Osteocyte (in vitro differentiated cells): ENCODE data around the gene CTXND1. TPM values are rescaled to one million over a fixed set of nuclear protein-coding genes. Genes with fewer than 3 reads are reported as not detected.

Source experiments
- DNase-seq: peaks from one replicate; pipeline ENCODE4 v3.0.0; 2021; ENCODE audit warnings: mixed read lengths; ENCODE audit not compliant: unreplicated experiment; ENCODE audit errors: extremely low spot score
- H3K27ac Mint-ChIP-seq: one replicate; pipeline ENCODE4 v1.8.0; 2021; ENCODE audit warnings: mild to moderate bottlenecking, mixed read lengths; ENCODE audit not compliant: unreplicated experiment
- H3K27me3 Mint-ChIP-seq: one replicate; pipeline ENCODE4 v1.8.0; 2021; ENCODE audit warnings: mixed read lengths; ENCODE audit not compliant: unreplicated experiment
- H3K36me3 Mint-ChIP-seq: one replicate; pipeline ENCODE4 v1.8.0; 2021; ENCODE audit warnings: mixed read lengths; ENCODE audit not compliant: unreplicated experiment
- H3K4me1 Mint-ChIP-seq: one replicate; pipeline ENCODE4 v1.8.0; 2021; ENCODE audit warnings: mixed read lengths; ENCODE audit not compliant: unreplicated experiment
- H3K4me3 Mint-ChIP-seq: one replicate; pipeline ENCODE4 v1.8.0; 2021; ENCODE audit warnings: mild to moderate bottlenecking, moderate library complexity, mixed read lengths; ENCODE audit not compliant: unreplicated experiment
- H3K9me3 Mint-ChIP-seq: one replicate; pipeline ENCODE4 v1.8.0; 2021; ENCODE audit warnings: mixed read lengths; ENCODE audit not compliant: unreplicated experiment
- CTCF ChIP-seq: fragments of 200-600 bp; sonication (generic); IDR thresholded peaks from 2 replicates; pipeline ENCODE4 v1.5.0; 2021; ENCODE audit warnings: antibody characterized with exemption, mild to moderate bottlenecking, moderate library complexity
- total RNA-seq: library from RNA; stranded (reverse); gene quantifications from 2 replicates; pipeline ENCODE4 v1.2.1, GENCODE V29; 2021

Gene CTXND1
- total RNA-seq, 1 donor from 2014 or later, result 0.24 TPM

- Mint-ChIP-seq H3K36me3 (peaks cover 4% of the 10 kb centered on the region), H3K27me3 (peaks cover 16% of the 10 kb centered on the region), H3K27ac (no peak overlapping the region), H3K9me3 (no peaks in the 10 kb centered on the region), H3K4me1 (no peaks in the 10 kb centered on the region), H3K4me3 (no peak overlapping the region)
- DNase-seq, result no peak
- no peak for TF ChIP-seq CTCF
Observed at GRCh38 chr15:80191897-80192595, 60.0 kb downstream of the CTXND1 start.

GRCh38 chr15:80191198-80191597 lies 60.8 kb downstream of the CTXND1 start:
- no peak for TF ChIP-seq CTCF
- Mint-ChIP-seq H3K4me3 (no peak overlapping the region), H3K4me1 (no peaks in the 10 kb centered on the region), H3K9me3 (no peaks in the 10 kb centered on the region), H3K27me3 (peaks cover 12% of the 10 kb centered on the region), H3K36me3 (peaks cover 11% of the 10 kb centered on the region), H3K27ac (no peak overlapping the region)
- DNase-seq, result no peak

- H3K27ac Mint-ChIP-seq, result no peak overlapping the region
- no peaks in the 10 kb centered on the region for H3K9me3 Mint-ChIP-seq
- H3K4me1 Mint-ChIP-seq, result no peaks in the 10 kb centered on the region
- TF ChIP-seq CTCF, result no peak
- peaks cover 13% of the 10 kb centered on the region for H3K36me3 Mint-ChIP-seq
- no peak overlapping the region for H3K4me3 Mint-ChIP-seq
- DNase-seq, result no peak
- H3K27me3 Mint-ChIP-seq, result no peaks in the 10 kb centered on the region
Observed at GRCh38 chr15:80188251-80188650, 63.8 kb downstream of the CTXND1 start.

DNA sequence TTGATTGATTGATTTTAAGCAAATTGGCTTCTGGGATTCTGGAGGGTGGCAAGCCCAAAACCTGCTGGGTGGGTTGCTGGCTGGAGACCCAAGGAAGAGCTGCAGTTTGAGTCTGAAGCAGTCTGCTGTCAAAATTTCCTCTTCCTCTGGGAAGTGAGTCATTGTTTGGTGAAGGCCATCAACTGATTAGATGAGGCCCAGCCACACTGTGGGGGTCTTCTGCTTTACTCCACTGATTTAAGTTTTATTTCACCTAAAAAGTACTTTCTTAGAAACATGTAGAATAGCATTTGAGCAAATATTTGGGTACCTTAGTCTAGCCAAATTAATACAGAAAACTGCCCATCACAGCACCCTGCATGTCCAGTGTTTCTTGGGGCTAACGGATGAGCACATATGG lies 65.4 kb downstream of the CTXND1 start:
- no peaks in the 10 kb centered on the region for H3K27me3 Mint-ChIP-seq
- peaks cover 13% of the 10 kb centered on the region for H3K36me3 Mint-ChIP-seq
- no peaks in the 10 kb centered on the region for H3K4me1 Mint-ChIP-seq
- no peaks in the 10 kb centered on the region for H3K9me3 Mint-ChIP-seq
- no peak overlapping the region for H3K4me3 Mint-ChIP-seq
- H3K27ac Mint-ChIP-seq, result no peak overlapping the region
- no peak for TF ChIP-seq CTCF
- no peak for DNase-seq

DNA sequence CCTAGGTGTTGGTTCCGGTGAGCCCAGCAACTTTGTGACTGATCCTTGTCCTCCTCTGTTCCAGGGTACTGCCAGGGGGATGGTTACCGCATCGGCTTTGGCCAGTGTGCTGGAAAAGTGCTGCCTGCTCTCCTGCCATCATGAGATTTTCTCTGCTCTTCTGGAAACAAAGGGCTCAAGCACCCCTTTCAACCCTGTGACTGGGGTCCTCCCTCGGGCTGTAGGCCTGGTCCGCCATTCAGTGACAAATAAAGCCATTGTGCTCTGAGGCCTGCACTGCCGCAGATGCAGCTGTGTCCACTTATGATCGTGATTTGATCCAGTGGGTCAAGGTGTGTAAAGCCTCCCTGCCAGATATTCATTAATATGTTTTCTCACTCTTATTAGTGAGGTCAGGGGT lies 65.9 kb downstream of the CTXND1 start:
- Mint-ChIP-seq H3K4me1 (no peaks in the 10 kb centered on the region), H3K4me3 (no peak overlapping the region), H3K27ac (no peak overlapping the region), H3K9me3 (no peaks in the 10 kb centered on the region), H3K36me3 (peaks cover 13% of the 10 kb centered on the region), H3K27me3 (no peaks in the 10 kb centered on the region)
- no peak for TF ChIP-seq CTCF
- no peak for DNase-seq
